K562 (cell line): ENCODE measurements around the gene TMIGD2. TPM values are rescaled to one million over a fixed set of nuclear protein-coding genes. Genes with fewer than 3 reads are reported as not detected.
A peak's percentile ranks its signal among the peaks of the same experiment; 100 is the strongest.

ENCODE experiments used
- ATAC-seq: fragments of 200-7000 bp; cut with Tn5 transposase; 3 replicates; pipeline ENCODE4 v1.9.1; 2020; ENCODE audit warnings: moderate library complexity
- BruUV-seq: library from RNA; stranded (reverse); fragments of 400-500 nt; replicated peaks from 2 replicates; lab custom pipeline; 2021; lab: Mats Ljungman, UMichigan
- CTCF ChIA-PET: fragments of 300-600 bp; formaldehyde crosslinking; extraction: SDS; loops from one replicate; lab custom pipeline; 2021; ENCODE audit warnings: low intra/inter-chr PET ratio; lab: Yijun Ruan, JAX
- POLR2A ChIA-PET: fragments of 300-600, 350-650 bp; sonication (Branson Sonifier 250); formaldehyde crosslinking; extraction: SDS; loops from one replicate; lab custom pipeline; 2021; ENCODE audit warnings: antibody characterized with exemption, inconsistent platforms; lab: Yijun Ruan, JAX
- DNase-seq, 4 experiments: peaks; one replicate each; pipeline versions ENCODE4 v3.0.0 to v3.0.0-alpha.2; 2011 to 2018; ENCODE audit warnings: low spot score in 3 of 4, mixed read lengths in 3 of 4; ENCODE audit errors: extremely low read depth in 1 of 4
- FAIRE-seq: peaks from 2 replicates; lab custom pipeline; 2011; peaks lifted over from hg19 to GRCh38; lab: Jason Lieb, UNC
- H2AFZ ChIP-seq: 2 replicates; pipeline ENCODE4 v1.6.0; 2011; ENCODE audit warnings: low read depth, low read length, control low read depth, inconsistent platforms
- H3K27ac ChIP-seq: fragments of 200-600 bp; 3 replicates; pipeline ENCODE4 v1.8.0; 2011; ENCODE audit warnings: low read depth, mild to moderate bottlenecking, control low read depth, inconsistent platforms, low read length, moderate library complexity, mixed read lengths; ENCODE audit errors: extremely low read depth
- H3K27me3 ChIP-seq, 2 experiments: fragments of 300-600 bp in 1 of 2; 2 replicates in 1 of 2; 3 replicates in 1 of 2; pipeline versions ENCODE4 v1.6.0 to v1.8.0; 2011; ENCODE audit warnings: inconsistent platforms in 2 of 2, low read length in 2 of 2, mild to moderate bottlenecking in 1 of 2, mixed read lengths in 1 of 2, moderate library complexity in 1 of 2; ENCODE audit not compliant: control insufficient read depth in 2 of 2, insufficient read depth in 2 of 2
- H3K36me3 ChIP-seq: fragments of 300-600 bp; 3 replicates; pipeline ENCODE4 v1.8.0; 2011; ENCODE audit warnings: mild to moderate bottlenecking, low read length, inconsistent platforms; ENCODE audit not compliant: control insufficient read depth, insufficient read depth
- H3K4me1 ChIP-seq, 2 experiments: fragments of 200-600 bp in 1 of 2; replicated peaks in 1 of 2; 2 replicates in 1 of 2; 3 replicates in 1 of 2; pipeline versions ENCODE4 v1.5.1 to v1.8.0; 2011; ENCODE audit warnings: inconsistent platforms in 2 of 2, low read length in 2 of 2, mild to moderate bottlenecking in 1 of 2, mixed read lengths in 1 of 2, moderate library complexity in 1 of 2; ENCODE audit not compliant: control insufficient read depth in 2 of 2, insufficient read depth in 2 of 2
- H3K4me2 ChIP-seq: 2 replicates; pipeline ENCODE4 v1.6.1; 2011; ENCODE audit warnings: low read length, control low read depth, inconsistent platforms, mixed read lengths; ENCODE audit not compliant: insufficient read depth
- H3K4me3 ChIP-seq: fragments of 200-600 bp; sonication (generic), shearing (Covaris generic); 2 replicates; pipeline ENCODE4 v1.5.1; 2016; ENCODE audit warnings: control low read depth, inconsistent platforms
- H3K79me2 ChIP-seq: fragments of 200-600 bp; 3 replicates; pipeline ENCODE4 v1.8.0; 2011; ENCODE audit warnings: low read length, inconsistent platforms; ENCODE audit not compliant: control insufficient read depth, insufficient read depth
- H3K9ac ChIP-seq, 2 experiments: 2 replicates each; pipeline versions ENCODE4 v1.6.0 to v1.6.1; 2011; ENCODE audit warnings: low read depth in 2 of 2, low read length in 2 of 2, control low read depth in 1 of 2, inconsistent platforms in 1 of 2, mild to moderate bottlenecking in 1 of 2, mixed read lengths in 1 of 2; ENCODE audit not compliant: insufficient read depth in 1 of 2
- H3K9me1 ChIP-seq: one replicate; pipeline ENCODE4 v1.6.0; 2011; ENCODE audit warnings: inconsistent platforms, mild to moderate bottlenecking, low read length, moderate library complexity; ENCODE audit not compliant: control insufficient read depth, insufficient read depth
- H3K9me3 ChIP-seq: replicated peaks from 2 replicates; pipeline ENCODE4 v1.5.1; 2011; ENCODE audit warnings: low read depth, low read length, inconsistent platforms; ENCODE audit not compliant: control insufficient read depth, insufficient read depth
- H4K20me1 ChIP-seq: replicated peaks from 2 replicates; pipeline ENCODE4 v1.6.1; 2011; ENCODE audit warnings: low read length, inconsistent platforms, mixed read lengths; ENCODE audit not compliant: control insufficient read depth, insufficient read depth
- CTBP1 ChIP-seq: fragments of 450-650 bp; IDR thresholded peaks from 2 replicates; pipeline ENCODE4 v1.6.1; 2016; ENCODE audit warnings: borderline replicate concordance
- CXXC5 ChIP-seq: fragments of 250-450 bp; sonication (Bioruptor Pico); IDR thresholded peaks from 2 replicates; pipeline ENCODE4 v1.8.0; 2022; ENCODE audit warnings: inconsistent platforms, mild to moderate bottlenecking, moderate library complexity
- DIDO1 ChIP-seq: fragments of 450-650 bp; IDR thresholded peaks from 2 replicates; pipeline ENCODE4 v1.6.1; 2016; ENCODE audit warnings: low read depth, missing biosample characterization, missing genetic modification characterization
- DPF2 ChIP-seq: fragments of 450-650 bp; IDR thresholded peaks from 2 replicates; pipeline ENCODE4 v1.6.1; 2016
- MTA3 ChIP-seq: fragments of 450-650 bp; formaldehyde crosslinking; IDR thresholded peaks from 2 replicates; pipeline ENCODE4 v1.6.1; 2017; ENCODE audit warnings: mild to moderate bottlenecking, borderline replicate concordance
- POLR2A ChIP-seq: fragments of 450-650 bp; conservative IDR thresholded peaks from 2 replicates; pipeline ENCODE4 v1.6.1; 2016
- SMARCE1 ChIP-seq: fragments of 450-650 bp; IDR thresholded peaks from 2 replicates; pipeline ENCODE4 v1.7.1; 2016; ENCODE audit warnings: mild to moderate bottlenecking
- ZBED1 ChIP-seq: IDR thresholded peaks from 2 replicates; pipeline ENCODE4 v1.6.1; 2014
- ZBTB17 ChIP-seq: fragments of 450-650 bp; formaldehyde crosslinking; IDR thresholded peaks from 2 replicates; pipeline ENCODE4 v1.4.0; 2020; ENCODE audit warnings: mild to moderate bottlenecking
- ZBTB40 ChIP-seq, 2 experiments: fragments of 450-650 bp in 1 of 2; sonication (generic) in 1 of 2; formaldehyde crosslinking in 1 of 2; IDR thresholded peaks; 2 replicates each; pipeline versions ENCODE4 v1.7.1 to v1.9.0; 2016 to 2022; ENCODE audit warnings: inconsistent platforms in 1 of 2, mild to moderate bottlenecking in 1 of 2, missing genetic modification reagents in 1 of 2
- ZBTB9 ChIP-seq: fragments of 450-650 bp; formaldehyde crosslinking; IDR thresholded peaks from 2 replicates; pipeline ENCODE4 v1.4.0; 2020; ENCODE audit warnings: mild to moderate bottlenecking, moderate library complexity
- ZC3H4 ChIP-seq: sonication (generic); formaldehyde crosslinking; IDR thresholded peaks from 2 replicates; pipeline ENCODE4 v1.9.0; 2021; ENCODE audit warnings: missing genetic modification reagents, borderline replicate concordance
- ZNF184 ChIP-seq: sonication (generic); formaldehyde crosslinking; IDR thresholded peaks from 2 replicates; pipeline ENCODE4 v1.5.0; 2020; ENCODE audit warnings: missing genetic modification reagents
- WGBS: fragments of 100-300 bp; shearing (Covaris generic); methylation state at CpG from one replicate; pipeline ENCODE4 v1.1.6; 2016; ENCODE audit warnings: low coverage, mixed read lengths; ENCODE audit not compliant: insufficient coverage; ENCODE audit errors: missing lambda C conversion rate; 5-methylcytosine and 5-hydroxymethylcytosine counted together
- in situ Hi-C: fragments of 300-500 bp; cut with MboI; formaldehyde crosslinking; loops from 4 replicates; pipeline ENCODE4 v1.15.0; 2018; ENCODE audit warnings: inconsistent platforms, mixed read lengths
- intact Hi-C: fragments of 100-400 bp; cut with micrococcal nuclease; formaldehyde crosslinking; loops from 2 replicates; pipeline ENCODE4 v1.14.2; 2022
- polyA plus RNA-seq, 8 experiments: library from polyadenylated mRNA; depleted of rRNA in 4 of 8; stranded (reverse) in 5 of 8; unstranded in 3 of 8; fragments of >200 nt; fragmentation: Nextera tagmentation in 2 of 8; fragmentation: Illumina TruSeq in 1 of 8; extraction: Ambion mirVana in 2 of 8; extraction: Trizol in 1 of 8; gene quantifications; 2 replicates each; pipeline versions ENCODE4 v1.2.1 to v1.2.3, GENCODE V29; 2011 to 2014; ENCODE audit warnings: inconsistent platforms in 1 of 8, missing spikeins in 1 of 8
- total RNA-seq, 7 experiments: library from RNA; depleted of rRNA in 6 of 7; stranded (reverse); fragments of >200 nt in 6 of 7; fragmentation: Illumina TruSeq in 2 of 7; extraction: Trizol in 2 of 7; gene quantifications; 2 replicates each; pipeline versions ENCODE4 v1.2.1 to v1.2.3, GENCODE V29; 2011 to 2021; ENCODE audit warnings: low replicate concordance in 1 of 7

The TMIGD2 gene
- total and polyA plus RNA-seq, 9 of the 15 experiments (the other 6 are each of a cell fraction or from before 2014, with no cell fraction given), result not detected

- DNase-seq, result peak in 2 of 4 experiments; percentile 17 to 75
- no TSS peak for BruUV-seq
- Histone ChIP-seq H3K27me3 (no peaks in the 10 kb centered on the region), H3K9me1 (no peaks in the 10 kb centered on the region), H3K4me1 (peaks cover 9 to 20% of the 10 kb centered on the region in 2 experiments; a peak in 4 of 5 replicates), H3K4me2 (peak overlapping the region; percentile 73), H3K79me2 (no peaks in the 10 kb centered on the region), H3K36me3 (no peaks in the 10 kb centered on the region), H3K27ac (peak overlapping the region; percentile 47; the same call in 2 of the 3 replicates), H2AFZ (peak overlapping the region; percentile 70), H3K9me3 (no peaks in the 10 kb centered on the region), H4K20me1 (no peaks in the 10 kb centered on the region), H3K4me3 (no peak overlapping the region; the same call in 1 of the 2 replicates), H3K9ac (peak overlapping the region; percentile 58 to 92)
- in situ Hi-C loops (no loop called here), intact Hi-C loops (no loop called here)
- ATAC-seq, result peak; percentile 7; the same call in 1 of the 3 replicates
- ChIA-PET POLR2A (interaction anchor here (0.6 to 1.5 kb wide), 4 partner anchors 9 to 26 kb away, joined by 3 to 7 read pairs (median 3); no protein-coding TSS in a partner anchor), CTCF (no interaction called here)
- WGBS, result 5% methylated on average over 12 of the region's 14 CpGs
- peak; percentile 79 for FAIRE-seq
- TF ChIP-seq CTBP1 (peak; percentile 62; the same call in 1 of the 2 replicates), POLR2A (peak; percentile 29; the same call in 1 of the 2 replicates), ZBTB40 (IDR thresholded peaks at IDR 0.05) (peak; percentile 43; the same call in 1 of the 2 replicates), ZBTB40 (CRISPR knock-in tag; IDR thresholded peaks at IDR 0.05) (no peak), DPF2 (peak; percentile 66; the same call in 1 of the 2 replicates), DIDO1 (tag) (0 out of 2 replicates have a peak, but pooled peaks have one; percentile 27), ZBTB17 (CRISPR knock-in tag) (0 out of 2 replicates have a peak, but pooled peaks have one; percentile 53), ZNF184 (no peak), ZC3H4 (peak; percentile 70; the same call in 1 of the 2 replicates), MTA3 (peak; percentile 41; the same call in 1 of the 2 replicates), CXXC5 (peak; percentile 59), ZBED1 (no peak), SMARCE1 (0 out of 2 replicates have a peak, but pooled peaks have one; percentile 37), ZBTB9 (CRISPR knock-in tag) (no peak)
Observed at GRCh38 chr19:4337906-4338440, 35.8 kb upstream of the TMIGD2 start.
